ENCODE measurements around the gene ANGPTL7. TPM values are rescaled to one million over a fixed set of nuclear protein-coding genes. Genes with fewer than 3 reads are reported as not detected.

Gene ANGPTL7, protein sequence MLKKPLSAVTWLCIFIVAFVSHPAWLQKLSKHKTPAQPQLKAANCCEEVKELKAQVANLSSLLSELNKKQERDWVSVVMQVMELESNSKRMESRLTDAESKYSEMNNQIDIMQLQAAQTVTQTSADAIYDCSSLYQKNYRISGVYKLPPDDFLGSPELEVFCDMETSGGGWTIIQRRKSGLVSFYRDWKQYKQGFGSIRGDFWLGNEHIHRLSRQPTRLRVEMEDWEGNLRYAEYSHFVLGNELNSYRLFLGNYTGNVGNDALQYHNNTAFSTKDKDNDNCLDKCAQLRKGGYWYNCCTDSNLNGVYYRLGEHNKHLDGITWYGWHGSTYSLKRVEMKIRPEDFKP
- 1.2 TPM for total RNA-seq
- 1 to 10 TPM in 3 of 8 donors, under 1 TPM in 5; 0.31 to 4.4 (median 0.81) TPM for polyA plus RNA-seq (ENCODE audit: insufficient read depth in 1 of 8, insufficient read length in 8 of 8, low replicate concordance in 1 of 8)
- long read RNA-seq, donor 1: 0 reads
- long read RNA-seq, donor 2: 0 reads
- long read RNA-seq, donor 3: 0 reads
- long read RNA-seq, donor 4: 0 reads
- long read RNA-seq, donor 5, partial matches to known transcripts: 0 of 1 reads
- long read RNA-seq, donor 5, other reads (novel, unspliced or antisense): 0 of 1 reads
- long read RNA-seq, donor 6: 0 reads
- long read RNA-seq, donor 7: 0 reads
- long read RNA-seq, donor 8: 0 reads
- long read RNA-seq, donor 9: 0 reads
- long read RNA-seq, donor 10: 0 reads
- long read RNA-seq, donor 11, partial matches to known transcripts: 0 of 1 reads
- long read RNA-seq, donor 11, other reads (novel, unspliced or antisense): 0 of 1 reads

DNA sequence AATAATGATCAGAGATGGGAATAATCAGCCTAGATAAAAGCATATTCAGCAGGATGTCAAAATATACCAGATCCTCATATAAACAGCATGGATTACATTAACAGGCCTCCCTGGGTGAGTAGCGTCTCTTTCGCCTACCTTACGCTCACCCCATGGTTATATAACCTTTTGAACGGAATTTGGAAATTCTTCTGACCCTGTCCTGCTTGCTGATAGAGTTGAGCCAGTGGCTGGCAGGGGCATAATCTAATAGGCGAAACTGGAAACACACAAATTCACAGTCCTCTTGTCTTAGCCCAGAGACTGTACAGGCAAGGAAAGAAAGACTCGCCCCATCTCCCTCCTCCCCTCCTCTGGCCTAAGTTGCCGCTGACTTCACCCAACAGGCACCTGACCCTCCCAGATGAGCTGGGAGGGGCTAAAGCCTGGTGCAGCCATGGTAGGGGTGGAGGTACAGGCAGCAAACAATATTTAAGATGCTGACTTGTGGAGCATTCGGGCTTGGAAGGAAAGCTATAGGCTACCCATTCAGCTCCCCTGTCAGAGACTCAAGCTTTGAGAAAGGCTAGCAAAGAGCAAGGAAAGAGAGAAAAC, at the start of gene ANGPTL7:
Gene ANGPTL7, plus strand, starts transcription at position 498 of the 594 bp plus-strand sequence. CDS start 225 bp downstream, outside the sequence.
- WGBS (ENCODE audit: insufficient coverage): 91% methylated on average over 5 of the region's 8 CpGs
- H3K4me3 ChIP-seq (ENCODE audit: low read length): no peak within 1 kb of the TSS
- no peaks in the 10 kb centered on the region for H3K27me3 ChIP-seq (ENCODE audit: control insufficient read depth, insufficient read depth, low read length)
- peaks cover 35% of the 10 kb centered on the region for H3K36me3 ChIP-seq (ENCODE audit: control insufficient read depth, insufficient read depth, low read length)
- H3K27ac ChIP-seq (ENCODE audit: low read length): peak within 1 kb of the TSS; percentile 51
- no peak for DNase-seq
- peaks cover 6% of the 10 kb centered on the region for H3K4me1 ChIP-seq (ENCODE audit: control insufficient read depth, insufficient read depth, low read length)
- no peaks in the 10 kb centered on the region for H3K9me3 ChIP-seq (replicated peaks; ENCODE audit: control insufficient read depth, low read depth, low read length)

DNA sequence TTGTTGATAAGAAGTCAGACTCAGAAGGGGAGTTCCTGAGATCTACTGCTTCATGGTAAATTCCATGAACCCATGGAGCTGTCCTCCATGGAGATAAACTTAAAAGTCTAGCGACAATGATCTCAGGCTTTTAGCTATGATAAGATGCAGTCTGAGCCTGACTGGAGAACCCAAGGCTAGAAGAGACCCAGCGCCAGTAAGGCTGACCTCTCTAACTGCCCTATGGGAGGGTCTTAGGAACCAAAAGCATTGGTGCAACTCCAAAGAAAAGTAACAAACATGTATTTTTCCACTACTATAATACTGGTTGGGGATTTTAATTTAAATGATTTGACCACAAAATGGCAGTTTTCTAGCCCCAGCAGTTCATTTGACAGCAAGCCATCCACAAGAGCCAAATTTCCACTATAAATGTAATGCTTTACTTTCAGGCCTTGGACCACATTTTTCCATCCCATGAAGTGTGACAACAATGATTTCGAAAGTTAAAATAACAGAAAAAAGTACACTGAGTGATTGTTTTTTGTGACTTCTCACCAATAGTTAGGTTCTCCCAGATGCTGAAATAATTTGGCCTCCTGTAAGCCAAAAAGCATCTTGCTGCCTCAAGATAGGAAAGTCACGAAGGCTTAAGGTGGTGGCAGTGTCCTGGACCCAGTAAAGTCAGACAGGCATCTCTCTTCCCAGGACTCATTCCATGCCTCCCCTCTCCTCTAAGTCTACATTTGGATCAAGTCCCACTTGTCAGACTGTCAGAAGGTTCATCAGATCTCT, 46.4 kb upstream of the ANGPTL7 start:
- Histone ChIP-seq H3K4me3 (ENCODE audit: low read length) (no peak overlapping the region), H3K4me1 (ENCODE audit: control insufficient read depth, insufficient read depth, low read length) (peaks cover 9% of the 10 kb centered on the region), H3K27me3 (ENCODE audit: control insufficient read depth, insufficient read depth, low read length) (no peaks in the 10 kb centered on the region), H3K9me3 (replicated peaks; ENCODE audit: control insufficient read depth, low read depth, low read length) (no peaks in the 10 kb centered on the region), H3K27ac (ENCODE audit: low read length) (peak overlapping the region; percentile 85), H3K36me3 (ENCODE audit: control insufficient read depth, insufficient read depth, low read length) (peaks cover 66% of the 10 kb centered on the region)
- WGBS (ENCODE audit: insufficient coverage): 61% methylated on average over 2 of the region's 4 CpGs
- peak; percentile 90 for DNase-seq

DNA sequence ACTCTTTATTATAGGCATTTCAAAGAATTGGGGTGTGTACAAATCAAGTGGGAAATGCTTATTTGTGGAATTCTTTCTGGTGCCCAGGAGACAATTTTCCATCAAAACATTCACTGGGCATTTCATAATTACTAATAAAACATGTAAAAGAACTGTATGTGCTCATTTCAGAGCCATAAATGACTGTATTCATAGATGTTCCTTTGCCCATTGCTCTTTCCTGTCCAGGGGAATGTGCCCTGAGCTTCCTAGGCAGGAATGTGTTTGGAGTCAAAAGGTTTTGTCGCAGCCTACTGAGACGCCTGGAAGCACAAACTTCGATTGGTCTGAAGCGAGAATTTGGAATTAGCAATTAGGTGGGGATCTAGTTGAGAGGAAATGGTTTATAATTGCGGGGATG, 45.8 kb upstream of the ANGPTL7 start:
- Histone ChIP-seq H3K4me3 (ENCODE audit: low read length) (no peak overlapping the region), H3K9me3 (replicated peaks; ENCODE audit: control insufficient read depth, low read depth, low read length) (no peaks in the 10 kb centered on the region), H3K4me1 (ENCODE audit: control insufficient read depth, insufficient read depth, low read length) (peaks cover 9% of the 10 kb centered on the region), H3K27ac (ENCODE audit: low read length) (peak overlapping the region; percentile 85), H3K27me3 (ENCODE audit: control insufficient read depth, insufficient read depth, low read length) (no peaks in the 10 kb centered on the region), H3K36me3 (ENCODE audit: control insufficient read depth, insufficient read depth, low read length) (peaks cover 62% of the 10 kb centered on the region)
- WGBS (ENCODE audit: insufficient coverage): 89% methylated on average over 4 of the region's 5 CpGs
- DNase-seq: no peak

DNA sequence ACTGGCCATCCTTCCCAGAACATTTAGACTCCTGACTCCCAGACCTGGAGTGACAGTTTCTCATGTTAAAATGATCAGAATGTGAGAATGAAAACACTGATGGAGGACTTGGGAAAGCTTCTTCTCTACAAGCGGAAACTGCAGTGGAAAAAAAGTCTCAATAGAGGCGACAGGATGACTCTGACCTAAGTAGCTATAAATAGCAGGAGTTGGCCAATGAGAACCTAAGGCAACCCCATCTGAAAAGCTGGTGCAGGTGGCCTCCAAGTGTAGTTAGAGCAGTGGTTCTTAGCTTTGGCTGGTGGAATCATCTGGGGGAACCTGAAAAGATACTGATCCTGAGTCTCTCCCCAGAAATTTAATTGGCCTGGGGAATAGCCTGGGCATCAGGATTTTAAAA, 45.2 kb upstream of the ANGPTL7 start:
- no peaks in the 10 kb centered on the region for H3K27me3 ChIP-seq (ENCODE audit: control insufficient read depth, insufficient read depth, low read length)
- H3K36me3 ChIP-seq (ENCODE audit: control insufficient read depth, insufficient read depth, low read length): peaks cover 62% of the 10 kb centered on the region
- H3K27ac ChIP-seq (ENCODE audit: low read length): peak overlapping the region; percentile 85
- peaks cover 9% of the 10 kb centered on the region for H3K4me1 ChIP-seq (ENCODE audit: control insufficient read depth, insufficient read depth, low read length)
- DNase-seq: peak; percentile 68
- H3K4me3 ChIP-seq (ENCODE audit: low read length): no peak overlapping the region
- no peaks in the 10 kb centered on the region for H3K9me3 ChIP-seq (replicated peaks; ENCODE audit: control insufficient read depth, low read depth, low read length)
- WGBS (ENCODE audit: insufficient coverage): 57% methylated on average over 2 of the region's 2 CpGs

DNA sequence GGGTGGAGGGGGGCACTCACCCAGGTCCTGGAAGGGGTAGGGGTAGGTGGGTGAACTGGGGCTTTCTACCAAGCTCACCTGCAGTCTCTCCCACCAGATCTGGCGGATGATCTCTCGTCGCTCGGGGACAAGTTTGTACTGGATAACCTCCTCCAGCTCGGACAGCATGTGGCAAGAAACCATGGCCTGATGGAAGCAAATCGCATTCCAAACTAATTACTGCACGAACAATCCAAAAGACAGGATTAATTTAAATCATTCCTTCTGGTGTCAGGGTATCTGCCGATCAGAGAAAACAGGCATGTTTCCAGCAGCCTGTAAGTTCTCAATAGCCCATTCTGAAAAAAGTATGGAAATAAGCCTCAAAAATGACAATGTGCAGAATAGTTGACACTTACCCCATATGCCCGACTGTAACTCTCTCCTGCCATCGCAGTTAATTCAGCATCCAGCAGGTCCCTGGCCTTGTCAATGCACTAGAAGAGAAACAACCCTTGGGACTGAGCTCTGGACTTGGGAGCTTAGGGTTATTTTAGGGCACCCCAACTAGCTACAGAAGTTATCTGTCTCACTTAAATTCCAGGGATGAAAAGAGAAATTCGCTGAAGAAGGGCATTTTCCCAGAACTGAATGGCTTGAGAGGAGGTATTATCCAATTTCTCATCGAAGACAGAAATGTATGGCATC, 44.4 kb upstream of the ANGPTL7 start:
- Histone ChIP-seq H3K27me3 (ENCODE audit: control insufficient read depth, insufficient read depth, low read length) (no peaks in the 10 kb centered on the region), H3K36me3 (ENCODE audit: control insufficient read depth, insufficient read depth, low read length) (peaks cover 64% of the 10 kb centered on the region), H3K27ac (ENCODE audit: low read length) (no peak overlapping the region), H3K9me3 (replicated peaks; ENCODE audit: control insufficient read depth, low read depth, low read length) (no peaks in the 10 kb centered on the region), H3K4me3 (ENCODE audit: low read length) (no peak overlapping the region), H3K4me1 (ENCODE audit: control insufficient read depth, insufficient read depth, low read length) (peaks cover 11% of the 10 kb centered on the region)
- WGBS (ENCODE audit: insufficient coverage): 81% methylated on average over 7 of the region's 12 CpGs
- no peak for DNase-seq

DNA sequence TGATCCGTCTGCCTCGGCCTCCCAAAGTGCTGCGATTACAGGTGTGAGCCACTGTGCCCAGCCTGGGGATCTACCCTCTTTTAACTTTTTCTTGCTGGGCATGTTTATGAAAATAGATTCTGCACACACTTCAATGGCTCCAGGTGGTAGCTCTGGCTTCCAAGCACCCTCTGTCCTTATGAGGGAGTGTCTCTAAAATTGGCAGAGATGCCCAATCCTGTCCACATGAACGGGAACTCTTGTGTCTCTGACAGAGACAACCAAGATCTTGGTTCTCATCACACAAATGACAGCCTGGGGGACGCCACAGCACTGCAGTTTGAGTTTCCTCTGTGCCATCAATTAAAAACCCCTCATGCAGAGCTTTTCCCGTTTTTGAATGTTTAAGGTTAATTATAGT, 43.4 kb upstream of the ANGPTL7 start:
- H3K4me3 ChIP-seq (ENCODE audit: low read length): no peak overlapping the region
- WGBS (ENCODE audit: insufficient coverage): no CpG with 5 or more reads among the region's 6 CpGs
- no peak for DNase-seq
- H3K27me3 ChIP-seq (ENCODE audit: control insufficient read depth, insufficient read depth, low read length): no peaks in the 10 kb centered on the region
- H3K9me3 ChIP-seq (replicated peaks; ENCODE audit: control insufficient read depth, low read depth, low read length): no peaks in the 10 kb centered on the region
- H3K4me1 ChIP-seq (ENCODE audit: control insufficient read depth, insufficient read depth, low read length): peaks cover 20% of the 10 kb centered on the region
- H3K36me3 ChIP-seq (ENCODE audit: control insufficient read depth, insufficient read depth, low read length): peaks cover 60% of the 10 kb centered on the region
- H3K27ac ChIP-seq (ENCODE audit: low read length): no peak overlapping the region

DNA sequence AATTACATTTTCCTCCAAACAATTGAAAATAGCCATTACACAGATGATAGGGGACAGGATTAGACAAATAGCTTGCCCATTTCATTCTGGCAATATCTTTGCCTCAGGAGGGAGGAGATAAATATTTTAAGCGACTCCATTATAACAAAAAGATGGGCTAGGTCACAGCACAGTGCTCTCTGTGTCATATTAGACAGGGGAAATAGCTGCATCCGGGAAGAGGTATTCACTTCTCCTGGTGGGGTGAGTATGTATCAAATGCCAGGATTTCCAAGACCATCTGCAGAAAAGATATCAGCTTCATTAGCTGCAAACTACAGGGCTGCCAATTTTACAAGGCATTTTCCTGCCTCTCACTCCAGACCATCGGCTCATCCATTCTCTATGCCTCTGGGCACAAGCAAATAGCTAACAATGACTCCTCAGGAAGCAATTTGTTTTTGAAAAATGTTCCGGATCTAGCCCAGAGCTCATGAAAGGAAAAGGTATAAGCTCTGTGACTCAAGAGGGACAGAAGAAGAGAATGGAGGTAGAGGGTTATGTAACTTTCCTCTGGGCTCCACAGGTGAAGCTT, 41.9 kb upstream of the ANGPTL7 start:
- H3K4me3 ChIP-seq (ENCODE audit: low read length): no peak overlapping the region
- H3K36me3 ChIP-seq (ENCODE audit: control insufficient read depth, insufficient read depth, low read length): peaks cover 60% of the 10 kb centered on the region
- peak; percentile 81 for DNase-seq
- peak overlapping the region; percentile 25 for H3K27ac ChIP-seq (ENCODE audit: low read length)
- peaks cover 36% of the 10 kb centered on the region for H3K4me1 ChIP-seq (ENCODE audit: control insufficient read depth, insufficient read depth, low read length)
- H3K9me3 ChIP-seq (replicated peaks; ENCODE audit: control insufficient read depth, low read depth, low read length): no peaks in the 10 kb centered on the region
- WGBS (ENCODE audit: insufficient coverage): no CpG with 5 or more reads among the region's 4 CpGs
- H3K27me3 ChIP-seq (ENCODE audit: control insufficient read depth, insufficient read depth, low read length): no peaks in the 10 kb centered on the region

DNA sequence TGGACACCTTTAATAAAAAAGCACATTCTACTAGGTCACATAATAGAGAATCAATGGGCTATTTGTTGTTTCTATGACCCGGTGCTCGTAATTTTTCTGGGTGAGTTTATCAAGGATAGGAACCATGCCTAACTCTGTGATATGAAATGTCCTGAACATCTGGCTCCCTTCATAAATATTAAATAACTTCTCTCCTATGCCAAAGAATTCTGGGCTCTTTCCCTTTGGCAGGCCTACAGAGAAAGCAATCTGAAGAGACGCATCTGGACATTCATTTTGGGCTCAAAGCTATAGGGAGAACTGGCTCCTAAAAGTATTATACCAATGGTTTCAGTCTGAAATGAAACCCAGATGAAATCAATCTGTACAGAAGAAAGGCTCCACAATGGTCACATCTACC, 38.8 kb upstream of the ANGPTL7 start:
- no peak overlapping the region for H3K4me3 ChIP-seq (ENCODE audit: low read length)
- H3K27ac ChIP-seq (ENCODE audit: low read length): peak overlapping the region; percentile 67
- peaks cover 33% of the 10 kb centered on the region for H3K4me1 ChIP-seq (ENCODE audit: control insufficient read depth, insufficient read depth, low read length)
- H3K36me3 ChIP-seq (ENCODE audit: control insufficient read depth, insufficient read depth, low read length): peaks cover 42% of the 10 kb centered on the region
- peak; percentile 93 for DNase-seq
- no CpG with 5 or more reads among the region's 3 CpGs for WGBS (ENCODE audit: insufficient coverage)
- H3K9me3 ChIP-seq (replicated peaks; ENCODE audit: control insufficient read depth, low read depth, low read length): no peaks in the 10 kb centered on the region
- H3K27me3 ChIP-seq (ENCODE audit: control insufficient read depth, insufficient read depth, low read length): no peaks in the 10 kb centered on the region

DNA sequence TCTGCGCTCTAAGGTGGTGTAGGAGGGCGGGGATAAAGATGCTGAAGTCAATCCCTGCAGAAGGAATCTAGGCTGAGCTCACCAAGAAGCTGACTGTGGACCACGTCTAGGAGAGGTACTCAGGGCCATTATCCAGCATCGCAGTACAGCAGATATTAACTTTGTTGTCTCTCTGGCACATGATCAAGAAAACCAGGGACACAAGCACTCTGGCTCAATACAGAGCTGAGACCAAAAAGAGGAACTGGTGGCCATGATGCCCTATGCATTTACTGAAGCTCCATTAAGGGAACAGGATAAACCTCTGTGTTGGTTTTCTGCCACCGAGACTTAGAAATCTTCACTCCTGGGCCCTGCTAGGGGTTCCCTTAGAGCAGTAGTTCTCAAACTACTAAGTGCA, 38.0 kb upstream of the ANGPTL7 start:
- H3K4me3 ChIP-seq (ENCODE audit: low read length): no peak overlapping the region
- peaks cover 41% of the 10 kb centered on the region for H3K36me3 ChIP-seq (ENCODE audit: control insufficient read depth, insufficient read depth, low read length)
- whole genome bisulfite sequencing (ENCODE audit: insufficient coverage): 47% methylated on average over 4 of the region's 5 CpGs
- peaks cover 33% of the 10 kb centered on the region for H3K4me1 ChIP-seq (ENCODE audit: control insufficient read depth, insufficient read depth, low read length)
- H3K27me3 ChIP-seq (ENCODE audit: control insufficient read depth, insufficient read depth, low read length): no peaks in the 10 kb centered on the region
- no peak for DNase-seq
- no peaks in the 10 kb centered on the region for H3K9me3 ChIP-seq (replicated peaks; ENCODE audit: control insufficient read depth, low read depth, low read length)
- H3K27ac ChIP-seq (ENCODE audit: low read length): peak overlapping the region; percentile 67

All from muscle of leg (tissue), 16 donors.